ENCODE data around the gene FASN. TPM values are rescaled to one million over a fixed set of nuclear protein-coding genes. Genes with fewer than 3 reads are reported as not detected.

FASN gene
- total RNA-seq, 8 experiments from 2014 or later, result 32.4 to 333 (median 89.0) TPM

GRCh38 chr17:82031303-82031884 is 66.6 kb downstream of the FASN start, which contains the start of gene RAC3:
TSS of gene RAC3 (plus strand) at chr17:82031678. CDS start at chr17:82031762, 84 bp downstream.
- Histone ChIP-seq H3K27ac (peak within 1 kb of the TSS; percentile 71 to 76), H3K4me3 (peak within 1 kb of the TSS; percentile 46 to 91 (median 57)), H3K4me1 (replicated peaks in 1 of 2) (peaks cover 17 to 19% of the 10 kb centered on the region in 2 donors)
- no CpG with 5 or more reads among the region's 96 CpGs for WGBS, 10 experiments
- ATAC-seq (replicated peaks in 6 of 8), result peak; percentile 42 to 66 (median 54)
- in situ Hi-C loops (cut with MboI; ENCODE audit: low pct_unique_long_range_greater_than_20kb in 2 of 9, low sequenced_read_pairs in 9 of 9, unreplicated experiment in 9 of 9), result loop anchor here in 5 of 9 experiments (10.0 to 25.0 kb wide), 3 partner anchors 106 to 131 kb away; no protein-coding TSS in a partner anchor

DNA sequence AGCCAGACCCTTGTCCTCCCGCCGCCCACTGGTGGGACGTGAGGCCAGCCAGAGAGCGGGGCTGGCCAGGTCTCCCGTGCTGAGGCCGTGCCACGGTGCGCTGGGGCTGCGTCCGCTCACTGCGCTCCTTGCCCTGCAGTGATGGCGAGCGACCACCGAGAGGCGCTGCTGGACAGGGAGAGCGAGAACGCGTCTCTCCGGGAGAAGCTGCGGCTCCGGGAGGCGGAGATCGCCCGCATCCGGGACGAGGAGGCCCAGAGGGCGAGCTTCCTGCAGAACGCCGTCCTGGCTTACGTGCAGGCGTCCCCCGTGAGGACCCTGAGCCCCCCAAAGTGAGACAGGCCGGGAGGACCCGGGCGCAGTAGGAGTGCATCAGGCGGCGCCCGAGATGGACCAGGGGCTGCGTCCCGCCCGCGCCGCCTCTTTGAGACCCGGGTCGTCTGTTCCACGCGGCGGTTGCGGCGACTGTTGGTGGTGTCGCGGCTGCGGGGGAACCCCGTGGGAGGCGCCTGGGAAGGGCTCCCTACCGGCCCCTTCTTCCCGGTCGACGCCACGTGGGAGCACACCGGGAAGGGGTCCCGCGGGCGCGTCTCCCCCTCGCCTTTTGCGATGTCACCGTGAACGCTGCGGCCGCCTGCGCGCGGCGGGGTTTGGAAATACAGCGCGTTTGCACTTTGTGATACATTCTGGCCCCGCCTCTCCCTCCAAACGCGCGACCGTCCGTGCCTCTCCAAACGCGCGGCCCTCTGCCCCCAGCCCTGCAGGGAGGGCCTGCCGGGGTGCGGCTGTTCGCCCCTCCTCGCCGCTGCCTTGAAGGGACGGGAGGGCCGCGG is 67.3 kb downstream of the FASN start:
- peak overlapping the region; percentile 46 to 91 (median 57) for H3K4me3 ChIP-seq
- 0 to 8% methylated on average over 8 to 15 of the region's 94 CpGs; no CpG with 5 or more reads in 8 of the 10 experiments for WGBS, 10 experiments
- in situ Hi-C loops (cut with MboI; ENCODE audit: low pct_unique_long_range_greater_than_20kb in 2 of 9, low sequenced_read_pairs in 9 of 9, unreplicated experiment in 9 of 9), result loop anchor here in 5 of 9 experiments (10.0 to 25.0 kb wide), 3 partner anchors 107 to 132 kb away; no protein-coding TSS in a partner anchor
- ATAC-seq (replicated peaks in 6 of 8), result peak; percentile 62 to 77 (median 66)
- H3K4me1 ChIP-seq (replicated peaks in 1 of 2), result peaks cover 14 to 16% of the 10 kb centered on the region in 2 donors
- H3K27ac ChIP-seq, result peak overlapping the region; percentile 71 to 76

- peak overlapping the region; percentile 2 to 91 (median 57) for H3K4me3 ChIP-seq
- in situ Hi-C loops (cut with MboI; ENCODE audit: low pct_unique_long_range_greater_than_20kb in 2 of 9, low sequenced_read_pairs in 9 of 9, unreplicated experiment in 9 of 9), result loop anchor here in 5 of 9 experiments (10.0 to 25.0 kb wide), 3 partner anchors 107 to 132 kb away; no protein-coding TSS in a partner anchor
- H3K4me1 ChIP-seq (replicated peaks in 1 of 2), result peaks cover 14 to 16% of the 10 kb centered on the region in 2 donors
- H3K27ac ChIP-seq, result peak overlapping the region; percentile 52 to 70
- WGBS, 10 experiments, result no CpG with 5 or more reads among the region's 31 CpGs
- peak in 1 of 8 experiments; percentile 5 for ATAC-seq (replicated peaks in 6 of 8)
Measured at GRCh38 chr17:82029990-82030469, 68.0 kb downstream of the FASN start.

- WGBS, 10 experiments, result 80 to 100% (median 92%) methylated on average over 1 to 10 of the region's 16 CpGs; no CpG with 5 or more reads in 4 of the 10 experiments
- Histone ChIP-seq H3K4me3 (no peak overlapping the region), H3K4me1 (replicated peaks in 1 of 2) (peaks cover 14% of the 10 kb centered on the region in 2 donors), H3K27ac (no peak overlapping the region)
- in situ Hi-C loops (cut with MboI; ENCODE audit: low pct_unique_long_range_greater_than_20kb in 2 of 9, low sequenced_read_pairs in 9 of 9, unreplicated experiment in 9 of 9), result loop anchor here in 4 of 9 experiments (25.0 kb wide), 2 partner anchors 108 to 133 kb away; no protein-coding TSS in a partner anchor
- ATAC-seq (replicated peaks in 6 of 8), result no peak
Measured at GRCh38 chr17:82029391-82029790, 68.6 kb downstream of the FASN start.

GRCh38 chr17:82028966-82029365 is 69.1 kb downstream of the FASN start:
- H3K4me3 ChIP-seq, result no peak overlapping the region
- no peak for ATAC-seq (replicated peaks in 6 of 8)
- H3K4me1 ChIP-seq (replicated peaks in 1 of 2), result peaks cover 13 to 18% of the 10 kb centered on the region in 2 donors
- no peak overlapping the region for H3K27ac ChIP-seq
- WGBS, 10 experiments, result 100% methylated on average over 1 of the region's 9 CpGs; no CpG with 5 or more reads in 8 of the 10 experiments
- in situ Hi-C loops (cut with MboI; ENCODE audit: low pct_unique_long_range_greater_than_20kb in 2 of 9, low sequenced_read_pairs in 9 of 9, unreplicated experiment in 9 of 9), result loop anchor here in 4 of 9 experiments (25.0 kb wide), 2 partner anchors 108 to 133 kb away; no protein-coding TSS in a partner anchor

Other genes with a start within 250 kb of the FASN start
- 100 to 1,000 TPM; 116 to 461 (median 257) TPM for gene P4HB, start 237.7 kb downstream of the FASN start, total RNA-seq
- 100 to 1,000 TPM in 5 of 8 experiments, 10 to 100 TPM in 3; 44.7 to 276 (median 151) TPM for gene ARHGDIA, start 226.9 kb downstream of the FASN start, total RNA-seq
- 100 to 1,000 TPM in 3 of 8 experiments, 10 to 100 TPM in 5; 52.7 to 176 (median 78.1) TPM for gene ALYREF, start 206.7 kb downstream of the FASN start, total RNA-seq
- 100 to 1,000 TPM in 6 of 8 experiments, 10 to 100 TPM in 2; 80.4 to 181 (median 120) TPM for gene ANAPC11, start 206.5 kb downstream of the FASN start, total RNA-seq
- under 1 TPM in 7 of 8 experiments, not detected in 1; 0.15 to 0.92 (median 0.43) TPM for gene NPB, start 196.0 kb downstream of the FASN start, total RNA-seq
- 10 to 100 TPM; 11.3 to 40.6 (median 16.0) TPM for gene PCYT2, start 186.8 kb downstream of the FASN start, total RNA-seq
- 10 to 100 TPM in 7 of 8 experiments, 1 to 10 TPM in 1; 7.2 to 37.9 (median 14.5) TPM for gene SIRT7, start 180.1 kb downstream of the FASN start, total RNA-seq
- gene MAFG, start 170.5 kb downstream of the FASN start, total RNA-seq, result 10 to 100 TPM in 5 of 8 experiments, 1 to 10 TPM in 3; 6.6 to 23.9 (median 15.4) TPM
- 10 to 100 TPM; 31.5 to 97.7 (median 54.0) TPM for gene PYCR1, start 160.9 kb downstream of the FASN start, total RNA-seq
- gene MYADML2, start 151.0 kb downstream of the FASN start, total RNA-seq, result 1 to 10 TPM in 2 of 8 experiments, under 1 TPM in 6; 0.10 to 1.4 (median 0.47) TPM
- gene NOTUM, start 137.0 kb downstream of the FASN start, total RNA-seq, result 1 to 10 TPM in 2 of 8 experiments, under 1 TPM in 4, not detected in 2; 0.08 to 1.3 (median 0.40) TPM
- 10 to 100 TPM; 17.3 to 35.1 (median 26.7) TPM for gene ASPSCR1, start 120.6 kb downstream of the FASN start, total RNA-seq
- gene CENPX, start 75.4 kb downstream of the FASN start, total RNA-seq, result 100 to 1,000 TPM in 1 of 8 experiments, 10 to 100 TPM in 7; 40.6 to 116 (median 53.3) TPM
- 10 to 100 TPM in 5 of 8 experiments, 1 to 10 TPM in 3; 2.8 to 18.1 (median 10.7) TPM for gene LRRC45, start 74.9 kb downstream of the FASN start, total RNA-seq
- gene RAC3, start 66.6 kb downstream of the FASN start, total RNA-seq, result 10 to 100 TPM in 6 of 8 experiments, 1 to 10 TPM in 2; 1.8 to 92.9 (median 52.3) TPM
- 10 to 100 TPM; 55.7 to 94.5 (median 80.7) TPM for gene DCXR, start 60.5 kb downstream of the FASN start, total RNA-seq
- gene RFNG, start 46.4 kb downstream of the FASN start, total RNA-seq, result 10 to 100 TPM; 19.3 to 38.6 (median 28.5) TPM
- 10 to 100 TPM; 54.6 to 97.9 (median 78.2) TPM for gene GPS1, start 46.3 kb downstream of the FASN start, total RNA-seq
- gene DUS1L, start 32.4 kb downstream of the FASN start, total RNA-seq, result 10 to 100 TPM; 32.3 to 91.1 (median 47.2) TPM
- gene CCDC57, start 114.6 kb upstream of the FASN start, total RNA-seq, result 10 to 100 TPM; 13.6 to 68.8 (median 26.1) TPM
- gene SLC16A3, start 130.8 kb upstream of the FASN start, total RNA-seq, result 100 to 1,000 TPM in 2 of 8 experiments, 10 to 100 TPM in 5, 1 to 10 TPM in 1; 7.6 to 117 (median 16.2) TPM
- gene CSNK1D, start 175.5 kb upstream of the FASN start, total RNA-seq, result 100 to 1,000 TPM in 2 of 8 experiments, 10 to 100 TPM in 6; 24.1 to 109 (median 43.9) TPM
- 1 to 10 TPM in 4 of 8 experiments, under 1 TPM in 3, not detected in 1; 0.33 to 3.8 (median 2.0) TPM for gene CD7, start 219.4 kb upstream of the FASN start, total RNA-seq
- gene SECTM1, start 235.5 kb upstream of the FASN start, total RNA-seq, result 10 to 100 TPM in 2 of 8 experiments, 1 to 10 TPM in 1, under 1 TPM in 4, not detected in 1; 0.22 to 22.4 (median 0.57) TPM